HepG2 (cell line): ENCODE data around the gene ZCCHC24. TPM values are rescaled to one million over a fixed set of nuclear protein-coding genes. Genes with fewer than 3 reads are reported as not detected.
A peak's percentile ranks its signal among the peaks of the same experiment; 100 is the strongest.

ENCODE experiments used
- AHR ChIP-seq: IDR thresholded peaks from 2 replicates; pipeline ENCODE4 v1.6.1; 2018; ENCODE audit warnings: missing genetic modification reagents, missing compliant biosample characterization
- FIP1L1 ChIP-seq: fragments of 200-400 bp; formaldehyde crosslinking; IDR thresholded peaks from 2 replicates; pipeline ENCODE4 v1.6.1; 2018; ENCODE audit warnings: low read depth, mild to moderate bottlenecking, low read length, moderate library complexity, borderline replicate concordance; ENCODE audit not compliant: insufficient read depth
- FOXC1 ChIP-seq: sonication (generic); formaldehyde crosslinking; IDR thresholded peaks from 2 replicates; pipeline ENCODE4 v1.8.0; 2022; ENCODE audit warnings: mild to moderate bottlenecking, missing genetic modification reagents, borderline replicate concordance
- FOXP1 ChIP-seq, 2 experiments: fragments of 450-650 bp in 1 of 2; IDR thresholded peaks; 2 replicates each; pipeline ENCODE4 v1.6.1; 2017 to 2018; ENCODE audit warnings: antibody characterized with exemption in 1 of 2
- GLI4 ChIP-seq: sonication (generic); formaldehyde crosslinking; IDR thresholded peaks from 2 replicates; pipeline ENCODE4 v1.5.1; 2020; ENCODE audit warnings: missing genetic modification reagents, mild to moderate bottlenecking, moderate library complexity, borderline replicate concordance
- HNF1B ChIP-seq: sonication (generic); formaldehyde crosslinking; IDR thresholded peaks from 2 replicates; pipeline ENCODE4 v1.5.1; 2020; ENCODE audit warnings: mild to moderate bottlenecking, moderate library complexity, missing genetic modification reagents
- HNRNPUL1 ChIP-seq: fragments of 200-400 bp; formaldehyde crosslinking; IDR thresholded peaks from 2 replicates; pipeline ENCODE4 v1.6.1; 2017; ENCODE audit warnings: low read depth, mild to moderate bottlenecking, low read length, moderate library complexity
- IRF2 ChIP-seq: IDR thresholded peaks from 2 replicates; pipeline ENCODE4 v1.6.1; 2018; ENCODE audit warnings: missing genetic modification reagents, missing compliant biosample characterization
- ISL2 ChIP-seq: sonication (generic); formaldehyde crosslinking; IDR thresholded peaks from 2 replicates; pipeline ENCODE4 v1.5.0; 2020; ENCODE audit warnings: missing genetic modification reagents
- KDM6A ChIP-seq: IDR thresholded peaks from 2 replicates; pipeline ENCODE4 v1.6.1; 2016; ENCODE audit warnings: low read depth
- NCOA2 ChIP-seq: sonication (generic); formaldehyde crosslinking; IDR thresholded peaks from 2 replicates; pipeline ENCODE4 v1.8.0; 2022; ENCODE audit warnings: inconsistent platforms
- NFIB ChIP-seq: sonication (generic); formaldehyde crosslinking; IDR thresholded peaks from 2 replicates; pipeline ENCODE4 v1.9.0; 2021; ENCODE audit warnings: missing genetic modification reagents, mild to moderate bottlenecking, borderline replicate concordance
- PHF5A ChIP-seq: IDR thresholded peaks from one replicate; pipeline ENCODE4 v1.6.1; 2018; ENCODE audit warnings: low read depth, missing genetic modification reagents; ENCODE audit not compliant: unreplicated experiment
- SMAD1 ChIP-seq: sonication (generic); formaldehyde crosslinking; IDR thresholded peaks from 2 replicates; pipeline ENCODE4 v1.4.0; 2020; ENCODE audit warnings: missing genetic modification reagents, low read depth, mild to moderate bottlenecking, borderline replicate concordance
- SSRP1 ChIP-seq: IDR thresholded peaks from 2 replicates; pipeline ENCODE4 v1.6.1; 2016; ENCODE audit warnings: control low read depth
- ZBED4 ChIP-seq: sonication (generic); formaldehyde crosslinking; IDR thresholded peaks from 2 replicates; pipeline ENCODE4 v1.4.0; 2020; ENCODE audit warnings: missing genetic modification reagents, borderline replicate concordance
- ZBTB7A ChIP-seq: sonication (generic); formaldehyde crosslinking; IDR thresholded peaks from 2 replicates; pipeline ENCODE4 v1.8.0; 2022; ENCODE audit warnings: mild to moderate bottlenecking, missing genetic modification reagents
- ZFP41 ChIP-seq: sonication (generic); formaldehyde crosslinking; IDR thresholded peaks from 2 replicates; pipeline ENCODE4 v1.4.0; 2020; ENCODE audit warnings: mild to moderate bottlenecking, missing genetic modification reagents, borderline replicate concordance
- ZNF234 ChIP-seq: sonication (generic); formaldehyde crosslinking; conservative IDR thresholded peaks from 2 replicates; pipeline ENCODE4 v1.5.1; 2020; ENCODE audit warnings: mild to moderate bottlenecking, missing genetic modification reagents
- ZNF784 ChIP-seq: sonication (generic); formaldehyde crosslinking; IDR thresholded peaks from 2 replicates; pipeline ENCODE4 v1.5.1; 2020; ENCODE audit warnings: missing genetic modification reagents, mild to moderate bottlenecking, borderline replicate concordance
- polyA plus RNA-seq, 8 experiments: library from polyadenylated mRNA; depleted of rRNA in 3 of 8; stranded (reverse) in 7 of 8; unstranded in 1 of 8; fragments of >200 nt; fragmentation: Illumina TruSeq in 4 of 8; extraction: Trizol in 4 of 8; gene quantifications; 2 replicates each; pipeline versions ENCODE4 v1.2.1 to v1.2.3, GENCODE V29; 2011 to 2016; ENCODE audit warnings: low read depth in 4 of 8, missing spikeins in 1 of 8, mixed read lengths in 1 of 8; ENCODE audit not compliant: insufficient read depth in 1 of 8
- total RNA-seq, 5 experiments: library from RNA; depleted of rRNA; stranded (reverse); fragments of >200 nt; fragmentation: Illumina TruSeq; extraction: Trizol; gene quantifications; 2 replicates each; pipeline ENCODE4 v1.2.3, GENCODE V29; 2016; ENCODE audit warnings: low read depth in 1 of 5
- TF ChIP-seq, protein P1 (sequence below): sonication (generic); formaldehyde crosslinking; IDR thresholded peaks from 2 replicates; pipeline ENCODE4 v1.4.0; 2020; ENCODE audit warnings: missing genetic modification reagents, borderline replicate concordance

ZCCHC24 gene
- total and polyA plus RNA-seq, 2 of the 13 experiments (the other 11 are each of a cell fraction or from before 2014, with no cell fraction given), result 3.1 to 7.9 TPM

DNA sequence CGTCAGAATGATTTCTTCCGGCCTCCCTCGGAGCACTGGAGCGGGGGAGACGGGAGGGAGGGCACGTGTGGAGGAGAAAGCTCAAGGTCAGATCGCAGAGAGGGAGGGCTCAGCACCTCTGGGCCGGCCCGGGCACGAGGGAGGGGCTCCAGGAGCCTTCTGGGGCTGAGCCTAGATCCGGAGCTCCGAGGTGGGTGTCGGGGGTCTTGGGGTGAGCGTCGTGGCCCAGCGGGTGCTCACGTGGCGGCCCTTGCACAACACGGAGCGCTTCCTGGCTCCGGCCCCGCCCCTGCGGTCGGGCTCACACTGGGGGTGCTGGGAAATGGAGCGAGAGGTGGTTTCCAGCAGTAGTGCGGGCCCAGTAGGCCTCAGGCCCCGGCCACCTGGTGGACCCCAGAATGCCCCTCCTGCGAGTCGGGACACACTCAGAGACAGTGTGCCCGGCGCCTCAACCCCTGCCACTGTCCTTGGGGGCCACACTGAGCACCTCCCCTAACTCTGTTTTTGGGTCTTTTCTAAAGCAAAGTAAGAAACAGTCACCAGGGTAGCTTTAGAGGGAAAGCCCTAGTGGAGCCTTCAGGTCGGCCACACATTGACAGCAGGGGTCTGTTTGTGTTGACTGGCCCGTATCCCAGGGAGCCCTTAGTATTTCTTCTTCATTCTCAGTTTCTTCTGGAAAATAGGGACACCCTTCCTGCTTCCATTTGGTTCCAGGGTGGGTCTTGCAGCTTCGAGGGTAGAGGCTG lies 97.4 kb downstream of the ZCCHC24 start (continued):
- no peak for TF ChIP-seq SSRP1 (CRISPR knock-in tag)
- TF ChIP-seq KDM6A (CRISPR knock-in tag), result no peak
- peak; percentile 75 for TF ChIP-seq HNF1B (CRISPR knock-in tag)
- TF ChIP-seq FOXC1 (CRISPR knock-in tag), result peak; percentile 64; the same call in 1 of the 2 replicates
- TF ChIP-seq FOXP1 (IDR thresholded peaks at IDR 0.05), result no peak
- TF ChIP-seq FOXP1 (CRISPR knock-in tag; IDR thresholded peaks at IDR 0.05), result 0 out of 2 replicates have a peak, but pooled peaks have one; percentile 6
- no peak; the same call in 1 of the 2 replicates for TF ChIP-seq ZNF234 (CRISPR knock-in tag)
- TF ChIP-seq HNRNPUL1, result no peak
- TF ChIP-seq NFIB (CRISPR knock-in tag), result no peak
- TF ChIP-seq AHR (CRISPR knock-in tag), result peak; percentile 79; the same call in 1 of the 2 replicates
- TF ChIP-seq ZFP41, result peak; percentile 79; the same call in 1 of the 2 replicates
- peak; percentile 33; the same call in 1 of the 2 replicates for TF ChIP-seq ZBED4 (CRISPR knock-in tag)
- TF ChIP-seq ZBTB7A (CRISPR knock-in tag), result peak; percentile 95
- TF ChIP-seq, protein P1, sequence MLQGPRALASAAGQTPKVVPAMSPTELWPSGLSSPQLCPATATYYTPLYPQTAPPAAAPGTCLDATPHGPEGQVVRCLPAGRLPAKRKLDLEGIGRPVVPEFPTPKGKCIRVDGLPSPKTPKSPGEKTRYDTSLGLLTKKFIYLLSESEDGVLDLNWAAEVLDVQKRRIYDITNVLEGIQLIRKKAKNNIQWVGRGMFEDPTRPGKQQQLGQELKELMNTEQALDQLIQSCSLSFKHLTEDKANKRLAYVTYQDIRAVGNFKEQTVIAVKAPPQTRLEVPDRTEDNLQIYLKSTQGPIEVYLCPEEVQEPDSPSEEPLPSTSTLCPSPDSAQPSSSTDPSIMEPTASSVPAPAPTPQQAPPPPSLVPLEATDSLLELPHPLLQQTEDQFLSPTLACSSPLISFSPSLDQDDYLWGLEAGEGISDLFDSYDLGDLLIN (CRISPR knock-in tag), result 0 out of 2 replicates have a peak, but pooled peaks have one; percentile 24
- no peak for TF ChIP-seq FIP1L1
- peak; percentile 69; the same call in 1 of the 2 replicates for TF ChIP-seq SMAD1 (CRISPR knock-in tag)
- TF ChIP-seq PHF5A (CRISPR knock-in tag), result no peak
- TF ChIP-seq ZNF784, result no peak
- peak; percentile 37; the same call in 1 of the 2 replicates for TF ChIP-seq GLI4
- peak; percentile 4; the same call in 1 of the 2 replicates for TF ChIP-seq IRF2 (CRISPR knock-in tag)
- peak; percentile 47 for TF ChIP-seq NCOA2 (CRISPR knock-in tag)
- peak; percentile 55; the same call in 1 of the 2 replicates for TF ChIP-seq ISL2
